IMR-90 (cell line): ENCODE data around the gene TEX264. TPM values are rescaled to one million over a fixed set of nuclear protein-coding genes. Genes with fewer than 3 reads are reported as not detected.

Experiments used
- ATAC-seq: fragments of 200-7000 bp; cut with Tn5 transposase; 2 replicates; pipeline ENCODE4 v1.9.1; 2020; ENCODE audit warnings: low read depth, mild to moderate bottlenecking, moderate library complexity
- BruUV-seq: library from RNA; stranded (reverse); fragments of 400-500 nt; replicated peaks from 2 replicates; lab custom pipeline; 2021; lab: Mats Ljungman, UMichigan
- CTCF ChIA-PET: fragments of 300-600 bp; formaldehyde crosslinking; extraction: SDS; loops from one replicate; lab custom pipeline; 2021; ENCODE audit warnings: antibody characterized with exemption; lab: Yijun Ruan, JAX
- POLR2A ChIA-PET: fragments of 300-600 bp; sonication (Branson Sonifier 250); formaldehyde crosslinking; loops from one replicate; lab custom pipeline; 2022; ENCODE audit warnings: antibody characterized with exemption; ENCODE audit not compliant: unreplicated experiment; lab: Charles Lee
- DNase-seq: peaks from one replicate; pipeline ENCODE4 v3.0.0; 2013
- H2AFZ ChIP-seq: replicated peaks from 2 replicates; pipeline ENCODE3; 2013; ENCODE audit warnings: low read length, mild to moderate bottlenecking; ENCODE audit not compliant: poor library complexity
- H2AK5ac ChIP-seq: 2 replicates; pipeline ENCODE4 v1.6.1; 2013; ENCODE audit warnings: low read depth, low read length, inconsistent platforms
- H2AK9ac ChIP-seq: replicated peaks from 2 replicates; pipeline ENCODE3; 2013; ENCODE audit warnings: mild to moderate bottlenecking, low read depth, low read length, moderate library complexity; ENCODE audit not compliant: poor library complexity
- H2BK120ac ChIP-seq: 2 replicates; pipeline ENCODE4 v1.6.1; 2013; ENCODE audit warnings: low read depth, low read length, inconsistent platforms
- H2BK15ac ChIP-seq: 3 replicates; pipeline ENCODE4 v1.6.1; 2013; ENCODE audit warnings: low read depth, low read length, inconsistent platforms
- H2BK20ac ChIP-seq: 2 replicates; pipeline ENCODE4 v1.6.1; 2013; ENCODE audit warnings: low read depth, mild to moderate bottlenecking, inconsistent platforms, low read length, moderate library complexity
- H2BK5ac ChIP-seq: 2 replicates; pipeline ENCODE4 v1.6.1; 2013; ENCODE audit warnings: mild to moderate bottlenecking, low read depth, low read length, inconsistent platforms; ENCODE audit not compliant: poor library complexity, severe bottlenecking
- H3K14ac ChIP-seq: replicated peaks from 2 replicates; pipeline ENCODE4 v1.6.1; 2013; ENCODE audit warnings: low read depth, low read length, inconsistent platforms
- H3K18ac ChIP-seq: 2 replicates; pipeline ENCODE4 v1.6.1; 2013; ENCODE audit warnings: low read depth, low read length, control low read depth
- H3K23ac ChIP-seq: 2 replicates; pipeline ENCODE4 v1.6.1; 2013; ENCODE audit warnings: low read depth, low read length, inconsistent platforms
- H3K27ac ChIP-seq: 2 replicates; pipeline ENCODE4 v1.5.1; 2013; ENCODE audit warnings: mild to moderate bottlenecking, control low read depth, low read length; ENCODE audit not compliant: insufficient read depth
- H3K27me3 ChIP-seq: 2 replicates; pipeline ENCODE4 v1.6.1; 2013; ENCODE audit warnings: low read length; ENCODE audit not compliant: control insufficient read depth, insufficient read depth
- H3K36me3 ChIP-seq: 2 replicates; pipeline ENCODE4 v1.6.1; 2013; ENCODE audit warnings: low read length, mixed read lengths; ENCODE audit not compliant: control insufficient read depth, insufficient read depth
- H3K4ac ChIP-seq: 2 replicates; pipeline ENCODE4 v1.6.1; 2013; ENCODE audit warnings: low read depth, low read length, inconsistent platforms
- H3K4me1 ChIP-seq: 2 replicates; pipeline ENCODE4 v1.6.1; 2013; ENCODE audit warnings: low read length, mixed read lengths; ENCODE audit not compliant: control insufficient read depth, insufficient read depth
- H3K4me2 ChIP-seq: 2 replicates; pipeline ENCODE4 v1.6.1; 2013; ENCODE audit warnings: low read depth, mild to moderate bottlenecking, control low read depth, low read length, moderate library complexity
- H3K4me3 ChIP-seq: 2 replicates; pipeline ENCODE4 v1.5.1; 2013; ENCODE audit warnings: low read depth, mild to moderate bottlenecking, control low read depth, low read length, moderate library complexity; ENCODE audit not compliant: insufficient read depth
- H3K56ac ChIP-seq: 2 replicates; pipeline ENCODE4 v1.6.1; 2013; ENCODE audit warnings: low read length, inconsistent platforms; ENCODE audit not compliant: insufficient read depth; ENCODE audit errors: extremely low read depth
- H3K79me1 ChIP-seq, 2 experiments: 2 replicates each; pipeline ENCODE4 v1.6.1; 2013; ENCODE audit warnings: low read length in 2 of 2, inconsistent platforms in 1 of 2, low read depth in 1 of 2
- H3K9ac ChIP-seq: 2 replicates; pipeline ENCODE4 v1.6.1; 2013; ENCODE audit warnings: low read depth, low read length, control low read depth
- H3K9me1 ChIP-seq: 2 replicates; pipeline ENCODE4 v1.6.1; 2013; ENCODE audit warnings: low read length, inconsistent platforms; ENCODE audit not compliant: insufficient read depth
- H3K9me3 ChIP-seq: 2 replicates; pipeline ENCODE4 v1.6.1; 2013; ENCODE audit warnings: low read length; ENCODE audit not compliant: control insufficient read depth, insufficient read depth
- H4K20me1 ChIP-seq: 2 replicates; pipeline ENCODE4 v1.6.1; 2013; ENCODE audit warnings: low read length, inconsistent platforms; ENCODE audit not compliant: insufficient read depth
- H4K5ac ChIP-seq: 2 replicates; pipeline ENCODE4 v1.6.1; 2013; ENCODE audit warnings: mild to moderate bottlenecking, low read depth, low read length, control low read depth
- H4K8ac ChIP-seq, 2 experiments: 2 replicates each; pipeline ENCODE4 v1.6.1; 2013; ENCODE audit warnings: low read depth in 2 of 2, low read length in 2 of 2, control low read depth in 1 of 2, inconsistent platforms in 1 of 2
- H4K91ac ChIP-seq: 2 replicates; pipeline ENCODE4 v1.6.1; 2013; ENCODE audit warnings: low read depth, low read length, inconsistent platforms; ENCODE audit not compliant: insufficient read depth
- BHLHE40 ChIP-seq: fragments of 150-350 bp; IDR thresholded peaks from 2 replicates; pipeline ENCODE4 v1.6.1; 2016; ENCODE audit warnings: mild to moderate bottlenecking, low read depth, low read length
- CEBPB ChIP-seq: IDR thresholded peaks from 2 replicates; pipeline ENCODE4 v1.6.1; 2012; ENCODE audit warnings: low read depth, low read length, improper control_type of control experiment
- FOS ChIP-seq: fragments of 150-350 bp; IDR thresholded peaks from 2 replicates; pipeline ENCODE4 v1.6.1; 2016; ENCODE audit warnings: low read depth, low read length
- MAFK ChIP-seq: IDR thresholded peaks from 2 replicates; pipeline ENCODE4 v1.6.1; 2012; ENCODE audit warnings: low read depth, low read length, improper control_type of control experiment
- MAZ ChIP-seq: IDR thresholded peaks from 2 replicates; pipeline ENCODE4 v1.6.1; 2012; ENCODE audit warnings: low read depth, mild to moderate bottlenecking, low read length, improper control_type of control experiment, moderate library complexity, borderline replicate concordance
- MXI1 ChIP-seq: IDR thresholded peaks from 2 replicates; pipeline ENCODE4 v1.6.1; 2012; ENCODE audit warnings: low read depth, mild to moderate bottlenecking, low read length, moderate library complexity, borderline replicate concordance
- NFE2L2 ChIP-seq: fragments of 150-350 bp; IDR thresholded peaks from 2 replicates; pipeline ENCODE4 v1.6.1; 2016; ENCODE audit warnings: low read depth, mild to moderate bottlenecking, low read length
- POLR2A ChIP-seq: IDR thresholded peaks from 2 replicates; pipeline ENCODE4 v1.6.1; 2012; ENCODE audit warnings: mild to moderate bottlenecking, low read depth, low read length
- RAD21 ChIP-seq: IDR thresholded peaks from 2 replicates; pipeline ENCODE4 v1.6.1; 2012; ENCODE audit warnings: low read length, improper control_type of control experiment
- RCOR1 ChIP-seq: IDR thresholded peaks from 2 replicates; pipeline ENCODE4 v1.6.1; 2012; ENCODE audit warnings: mild to moderate bottlenecking, low read length, improper control_type of control experiment; ENCODE audit not compliant: insufficient replicate concordance
- RFX5 ChIP-seq: IDR thresholded peaks from 2 replicates; pipeline ENCODE4 v1.8.0; 2012; ENCODE audit warnings: low read depth, mild to moderate bottlenecking, low read length, moderate library complexity
- SMC3 ChIP-seq: fragments of 150-350 bp; IDR thresholded peaks from 2 replicates; pipeline ENCODE4 v1.6.1; 2016; ENCODE audit warnings: low read depth, mild to moderate bottlenecking, antibody characterized with exemption, low read length, moderate library complexity
- WGBS, 2 experiments: methylation state at CpG; one replicate each; pipeline versions ENCODE4 v1.1.5 to v1.1.7; 2013; ENCODE audit warnings: missing lambda C conversion rate in 2 of 2; ENCODE audit not compliant: insufficient read length in 1 of 2; ENCODE audit errors: extremely low coverage in 2 of 2; 5-methylcytosine and 5-hydroxymethylcytosine counted together
- dilution Hi-C: fragments of 300-500 bp; cut with HindIII; formaldehyde crosslinking; loops from one replicate; pipeline ENCODE4 v1.14.3; 2018; ENCODE audit warnings: low sequenced_read_pairs; ENCODE audit not compliant: unreplicated experiment
- in situ Hi-C: fragments of 300-500 bp; cut with MboI; formaldehyde crosslinking; loops from 3 replicates; pipeline ENCODE4 v1.14.3; 2019; ENCODE audit warnings: low sequenced_read_pairs, inconsistent platforms, mixed read lengths
- intact Hi-C: fragments of 100-400 bp; cut with micrococcal nuclease; formaldehyde crosslinking; loops from 2 replicates; pipeline ENCODE4 v1.10.0; 2022
- polyA plus RNA-seq, 3 experiments: library from polyadenylated mRNA; depleted of rRNA; stranded (reverse); fragments of >200 nt; gene quantifications; 2 replicates each; pipeline ENCODE4 v1.2.3, GENCODE V29; 2012; ENCODE audit warnings: low replicate concordance in 1 of 3
- total RNA-seq: library from RNA; depleted of rRNA; stranded (reverse); fragments of >200 nt; gene quantifications from 2 replicates; pipeline ENCODE4 v1.2.3, GENCODE V29; 2012
- TF ChIP-seq, protein P1 (sequence below): fragments of 150-350 bp; IDR thresholded peaks from 2 replicates; pipeline ENCODE4 v1.6.1; 2016; ENCODE audit warnings: low read depth, mild to moderate bottlenecking, low read length, moderate library complexity, borderline replicate concordance
- TF ChIP-seq, protein P2 (sequence below): conservative IDR thresholded peaks from 2 replicates; pipeline ENCODE4 v1.5.1; 2012; ENCODE audit warnings: mild to moderate bottlenecking, low read depth, low read length, improper control_type of control experiment
- TF ChIP-seq, protein P3 (sequence below): fragments of 150-350 bp; IDR thresholded peaks from 2 replicates; pipeline ENCODE4 v1.6.1; 2017; ENCODE audit warnings: mild to moderate bottlenecking, antibody characterized with exemption, low read length, low read depth

TEX264 gene
- total and polyA plus RNA-seq, 2 of the 4 experiments (the other 2 are of a cell fraction): 30.3 to 45.0 TPM

DNA sequence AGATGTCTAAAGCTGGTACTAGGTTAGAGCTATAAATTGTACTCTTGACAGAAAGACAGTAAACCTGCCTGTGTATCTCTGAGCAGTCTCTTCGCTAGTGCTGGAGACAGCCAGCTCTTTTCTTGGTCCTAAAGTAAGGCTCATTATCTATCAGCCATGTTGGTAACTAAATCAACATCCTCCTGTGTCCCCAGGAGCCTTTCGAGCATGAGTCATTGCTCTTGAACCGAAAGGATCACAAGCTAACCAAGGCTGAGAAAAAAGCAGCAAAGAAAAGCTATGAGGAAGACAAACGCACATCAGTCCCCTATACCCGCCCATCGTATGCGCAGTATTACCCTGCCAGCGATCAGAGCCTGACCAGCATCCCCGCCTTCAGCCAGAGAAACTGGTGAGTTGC is 25.0 kb upstream of the TEX264 start:
- ATAC-seq (no peak), DNase-seq (peak; percentile 34)
- no peak overlapping the region for H2BK15ac ChIP-seq
- H3K36me3 ChIP-seq: peaks cover 46% of the 10 kb centered on the region
- in situ Hi-C loops (no loop called here), dilution Hi-C loops (no loop called here), intact Hi-C loops (no loop called here)
- no peak for TF ChIP-seq BHLHE40
- TF ChIP-seq, protein P1, sequence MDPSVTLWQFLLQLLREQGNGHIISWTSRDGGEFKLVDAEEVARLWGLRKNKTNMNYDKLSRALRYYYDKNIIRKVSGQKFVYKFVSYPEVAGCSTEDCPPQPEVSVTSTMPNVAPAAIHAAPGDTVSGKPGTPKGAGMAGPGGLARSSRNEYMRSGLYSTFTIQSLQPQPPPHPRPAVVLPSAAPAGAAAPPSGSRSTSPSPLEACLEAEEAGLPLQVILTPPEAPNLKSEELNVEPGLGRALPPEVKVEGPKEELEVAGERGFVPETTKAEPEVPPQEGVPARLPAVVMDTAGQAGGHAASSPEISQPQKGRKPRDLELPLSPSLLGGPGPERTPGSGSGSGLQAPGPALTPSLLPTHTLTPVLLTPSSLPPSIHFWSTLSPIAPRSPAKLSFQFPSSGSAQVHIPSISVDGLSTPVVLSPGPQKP: no peak
- TF ChIP-seq CEBPB: no peak
- no peak for TF ChIP-seq MAFK
- TF ChIP-seq FOS: no peak
- TF ChIP-seq, protein P2, sequence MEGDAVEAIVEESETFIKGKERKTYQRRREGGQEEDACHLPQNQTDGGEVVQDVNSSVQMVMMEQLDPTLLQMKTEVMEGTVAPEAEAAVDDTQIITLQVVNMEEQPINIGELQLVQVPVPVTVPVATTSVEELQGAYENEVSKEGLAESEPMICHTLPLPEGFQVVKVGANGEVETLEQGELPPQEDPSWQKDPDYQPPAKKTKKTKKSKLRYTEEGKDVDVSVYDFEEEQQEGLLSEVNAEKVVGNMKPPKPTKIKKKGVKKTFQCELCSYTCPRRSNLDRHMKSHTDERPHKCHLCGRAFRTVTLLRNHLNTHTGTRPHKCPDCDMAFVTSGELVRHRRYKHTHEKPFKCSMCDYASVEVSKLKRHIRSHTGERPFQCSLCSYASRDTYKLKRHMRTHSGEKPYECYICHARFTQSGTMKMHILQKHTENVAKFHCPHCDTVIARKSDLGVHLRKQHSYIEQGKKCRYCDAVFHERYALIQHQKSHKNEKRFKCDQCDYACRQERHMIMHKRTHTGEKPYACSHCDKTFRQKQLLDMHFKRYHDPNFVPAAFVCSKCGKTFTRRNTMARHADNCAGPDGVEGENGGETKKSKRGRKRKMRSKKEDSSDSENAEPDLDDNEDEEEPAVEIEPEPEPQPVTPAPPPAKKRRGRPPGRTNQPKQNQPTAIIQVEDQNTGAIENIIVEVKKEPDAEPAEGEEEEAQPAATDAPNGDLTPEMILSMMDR: no peak
- no peak for TF ChIP-seq RCOR1
- TF ChIP-seq SMC3: no peak
- no peak for TF ChIP-seq RFX5
- TF ChIP-seq MAZ: no peak
- TF ChIP-seq, protein P3, sequence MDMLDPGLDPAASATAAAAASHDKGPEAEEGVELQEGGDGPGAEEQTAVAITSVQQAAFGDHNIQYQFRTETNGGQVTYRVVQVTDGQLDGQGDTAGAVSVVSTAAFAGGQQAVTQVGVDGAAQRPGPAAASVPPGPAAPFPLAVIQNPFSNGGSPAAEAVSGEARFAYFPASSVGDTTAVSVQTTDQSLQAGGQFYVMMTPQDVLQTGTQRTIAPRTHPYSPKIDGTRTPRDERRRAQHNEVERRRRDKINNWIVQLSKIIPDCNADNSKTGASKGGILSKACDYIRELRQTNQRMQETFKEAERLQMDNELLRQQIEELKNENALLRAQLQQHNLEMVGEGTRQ: no peak
- TF ChIP-seq POLR2A: no peak
- TF ChIP-seq MXI1: no peak
- TF ChIP-seq NFE2L2: no peak
- TF ChIP-seq RAD21: no peak
- H3K18ac ChIP-seq: no peak overlapping the region
- no peaks in the 10 kb centered on the region for H4K20me1 ChIP-seq
- H4K8ac ChIP-seq: no peak overlapping the region
- H3K4me3 ChIP-seq: no peak overlapping the region
- no peak overlapping the region for H4K5ac ChIP-seq
- no peak overlapping the region for H2AFZ ChIP-seq
- no peaks in the 10 kb centered on the region for H3K27me3 ChIP-seq
- H2BK120ac ChIP-seq: no peak overlapping the region
- no peak overlapping the region for H2AK9ac ChIP-seq
- no peaks in the 10 kb centered on the region; a peak in 2 of 4 replicates for H3K79me1 ChIP-seq
- no peak overlapping the region for H2BK5ac ChIP-seq
- no peak overlapping the region for H3K9ac ChIP-seq
- H3K14ac ChIP-seq: no peak overlapping the region
- H3K27ac ChIP-seq: no peak overlapping the region
- no peaks in the 10 kb centered on the region; the same call in 1 of the 2 replicates for H3K9me3 ChIP-seq
- ChIA-PET CTCF (no interaction called here), POLR2A (no interaction called here)
- no peaks in the 10 kb centered on the region for H3K9me1 ChIP-seq
- H4K91ac ChIP-seq: no peak overlapping the region
- no peak overlapping the region for H3K4me2 ChIP-seq
- no peak overlapping the region for H2BK20ac ChIP-seq
- no peak overlapping the region for H2AK5ac ChIP-seq
- no peak overlapping the region for H3K4ac ChIP-seq
- WGBS, 2 experiments: no CpG with 5 or more reads among the region's 9 CpGs
- H3K56ac ChIP-seq: no peak overlapping the region
- BruUV-seq: no TSS peak
- no peak overlapping the region for H3K23ac ChIP-seq
- H3K4me1 ChIP-seq: no peaks in the 10 kb centered on the region
